ENCODE results near the gene OIT3. TPM values are rescaled to one million over a fixed set of nuclear protein-coding genes. Genes with fewer than 3 reads are reported as not detected.

The OIT3 gene
- total RNA-seq, 1 donor from 2014 or later = not detected

DNA sequence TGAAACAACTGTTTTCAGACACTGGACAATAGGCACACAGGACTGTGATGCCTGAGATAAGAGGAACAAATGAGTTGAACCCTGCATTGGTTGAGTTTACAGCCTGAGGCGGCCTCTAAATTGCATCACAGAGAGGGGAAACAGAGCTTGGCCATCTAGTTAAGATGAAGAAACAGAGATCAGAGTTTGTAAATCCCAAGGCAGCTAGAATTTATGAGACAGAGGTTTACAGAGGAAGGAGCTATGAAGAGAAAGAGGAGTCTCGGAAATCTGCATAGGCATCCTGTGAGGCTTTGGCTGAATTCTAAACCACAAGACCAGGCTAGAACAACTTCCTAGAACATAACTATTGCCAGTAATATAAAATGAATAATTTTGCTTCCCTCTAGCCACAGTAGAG, 41.0 kb upstream of the OIT3 start:
- Mint-ChIP-seq H3K9me3 (peaks cover 7% of the 10 kb centered on the region), H3K4me1 (no peaks in the 10 kb centered on the region), H3K27ac (no peak overlapping the region), H3K27me3 (no peaks in the 10 kb centered on the region), H3K36me3 (ENCODE audit: low read depth) (peaks cover 12% of the 10 kb centered on the region), H3K4me3 (no peak overlapping the region)
- intact Hi-C loops (cut with micrococcal nuclease) = no loop called here
- CTCF ChIA-PET = interaction anchor here (0.6 kb wide), 1 partner anchor 195 kb away, joined by 3 read pairs; no protein-coding TSS in a partner anchor
- POLR2A ChIA-PET = no interaction called here
- no peak for ATAC-seq (ENCODE audit: low read depth)
- no peak for DNase-seq
- TF ChIP-seq, protein P1, sequence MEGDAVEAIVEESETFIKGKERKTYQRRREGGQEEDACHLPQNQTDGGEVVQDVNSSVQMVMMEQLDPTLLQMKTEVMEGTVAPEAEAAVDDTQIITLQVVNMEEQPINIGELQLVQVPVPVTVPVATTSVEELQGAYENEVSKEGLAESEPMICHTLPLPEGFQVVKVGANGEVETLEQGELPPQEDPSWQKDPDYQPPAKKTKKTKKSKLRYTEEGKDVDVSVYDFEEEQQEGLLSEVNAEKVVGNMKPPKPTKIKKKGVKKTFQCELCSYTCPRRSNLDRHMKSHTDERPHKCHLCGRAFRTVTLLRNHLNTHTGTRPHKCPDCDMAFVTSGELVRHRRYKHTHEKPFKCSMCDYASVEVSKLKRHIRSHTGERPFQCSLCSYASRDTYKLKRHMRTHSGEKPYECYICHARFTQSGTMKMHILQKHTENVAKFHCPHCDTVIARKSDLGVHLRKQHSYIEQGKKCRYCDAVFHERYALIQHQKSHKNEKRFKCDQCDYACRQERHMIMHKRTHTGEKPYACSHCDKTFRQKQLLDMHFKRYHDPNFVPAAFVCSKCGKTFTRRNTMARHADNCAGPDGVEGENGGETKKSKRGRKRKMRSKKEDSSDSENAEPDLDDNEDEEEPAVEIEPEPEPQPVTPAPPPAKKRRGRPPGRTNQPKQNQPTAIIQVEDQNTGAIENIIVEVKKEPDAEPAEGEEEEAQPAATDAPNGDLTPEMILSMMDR (IDR thresholded peaks at IDR 0.05) = no peak

DNA sequence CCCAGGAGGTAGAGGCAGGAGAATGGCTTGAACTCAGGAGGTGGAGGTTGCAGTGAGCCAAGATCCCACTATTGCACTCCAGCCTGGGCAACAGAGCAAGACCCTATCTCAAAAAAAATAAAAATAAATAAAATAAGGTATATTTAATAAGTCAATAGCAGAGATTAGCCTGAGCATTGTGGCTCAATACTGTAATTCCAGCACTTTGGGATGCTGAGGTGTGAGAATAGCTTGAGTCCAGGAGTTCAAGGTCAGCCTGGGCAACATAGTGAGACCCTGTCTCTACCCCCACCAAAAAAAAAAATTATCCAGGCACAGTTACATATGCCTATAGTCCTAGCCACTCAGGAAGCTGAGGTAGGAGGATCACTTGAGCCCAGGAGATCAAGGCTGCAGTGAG, 38.4 kb upstream of the OIT3 start:
- no peaks in the 10 kb centered on the region for H3K4me1 Mint-ChIP-seq
- no peaks in the 10 kb centered on the region for H3K27me3 Mint-ChIP-seq
- POLR2A ChIA-PET = interaction anchor here (0.5 kb wide), 1 partner anchor 525 kb away, joined by 3 read pairs; no protein-coding TSS in a partner anchor
- H3K27ac Mint-ChIP-seq = no peak overlapping the region
- H3K9me3 Mint-ChIP-seq = peaks cover 5% of the 10 kb centered on the region
- peaks cover 16% of the 10 kb centered on the region for H3K36me3 Mint-ChIP-seq (ENCODE audit: low read depth)
- ATAC-seq (ENCODE audit: low read depth) = no peak
- no peak for DNase-seq
- no peak overlapping the region for H3K4me3 Mint-ChIP-seq
- intact Hi-C loops (cut with micrococcal nuclease) = no loop called here
- CTCF ChIA-PET = no interaction called here
- TF ChIP-seq, protein P1 (IDR thresholded peaks at IDR 0.05) = no peak

DNA sequence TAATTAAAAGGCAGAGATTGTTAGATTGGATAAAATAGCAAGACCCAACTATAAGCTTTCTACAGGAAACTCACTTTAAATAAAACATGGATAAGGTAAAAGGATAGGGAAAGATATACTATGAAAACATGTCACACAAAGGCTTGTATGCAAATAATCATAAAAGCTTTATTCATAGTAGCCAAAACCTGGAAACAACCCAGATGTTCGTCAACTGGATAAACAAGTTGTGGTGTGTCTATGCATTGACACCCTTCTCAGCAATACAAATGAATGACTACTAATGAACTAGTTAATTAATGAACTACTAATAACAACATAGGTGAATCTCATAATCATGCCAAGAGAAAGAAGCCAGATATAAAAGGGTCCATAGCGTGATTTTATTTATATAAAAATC, 37.7 kb upstream of the OIT3 start:
- Mint-ChIP-seq H3K27ac (no peak overlapping the region), H3K27me3 (no peaks in the 10 kb centered on the region), H3K4me1 (no peaks in the 10 kb centered on the region), H3K36me3 (ENCODE audit: low read depth) (peaks cover 20% of the 10 kb centered on the region), H3K9me3 (peaks cover 4% of the 10 kb centered on the region), H3K4me3 (no peak overlapping the region)
- intact Hi-C loops (cut with micrococcal nuclease) = no loop called here
- ATAC-seq (ENCODE audit: low read depth) (no peak), DNase-seq (no peak)
- ChIA-PET CTCF (no interaction called here), POLR2A (no interaction called here)
- TF ChIP-seq, protein P1 (IDR thresholded peaks at IDR 0.05) = no peak

DNA sequence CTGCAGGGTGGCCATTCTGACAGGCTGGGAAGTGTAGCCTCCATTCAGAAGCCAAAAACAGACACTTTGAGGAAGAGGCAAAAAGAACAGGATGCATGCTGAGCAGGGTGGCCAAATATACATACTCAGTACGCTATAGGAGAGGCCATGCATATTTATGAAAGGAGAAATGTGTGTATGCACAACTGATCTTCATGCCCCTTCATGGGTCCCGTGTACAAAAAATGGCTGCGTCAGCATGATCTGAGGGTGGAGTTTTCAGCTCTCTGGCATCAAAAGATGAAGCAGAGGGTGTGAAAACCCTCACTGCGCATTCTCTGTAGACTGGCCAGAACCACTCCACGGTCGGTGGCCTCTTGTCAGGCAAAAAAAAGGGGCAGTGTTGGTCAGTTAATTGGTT, 35.5 kb upstream of the OIT3 start:
- Mint-ChIP-seq H3K27me3 (no peaks in the 10 kb centered on the region), H3K9me3 (no peaks in the 10 kb centered on the region), H3K36me3 (ENCODE audit: low read depth) (peaks cover 25% of the 10 kb centered on the region), H3K4me1 (no peaks in the 10 kb centered on the region), H3K27ac (no peak overlapping the region), H3K4me3 (no peak overlapping the region)
- TF ChIP-seq, protein P1 (IDR thresholded peaks at IDR 0.05) = no peak
- ATAC-seq (ENCODE audit: low read depth) = no peak
- ChIA-PET POLR2A (no interaction called here), CTCF (no interaction called here)
- intact Hi-C loops (cut with micrococcal nuclease) = no loop called here
- DNase-seq = no peak

DNA sequence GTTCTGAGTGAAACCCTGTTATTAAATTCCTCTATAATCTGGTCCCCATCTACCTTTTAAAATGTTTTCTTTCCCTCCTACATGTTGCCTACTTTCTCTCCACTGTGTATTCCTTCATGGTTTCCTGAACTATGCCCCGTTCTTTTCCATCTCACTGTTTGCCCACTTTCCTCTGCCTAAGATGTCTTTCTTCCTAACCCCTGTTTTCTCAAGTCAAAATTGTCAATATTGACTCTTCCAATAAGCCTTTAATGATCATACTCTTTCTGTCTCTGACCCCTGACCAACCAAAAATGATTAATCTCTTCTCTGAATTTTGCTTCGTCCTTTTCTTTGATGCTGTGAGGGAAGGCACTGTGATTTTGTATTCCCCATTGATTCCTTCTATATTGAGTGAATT, 30.6 kb upstream of the OIT3 start:
- H3K4me1 Mint-ChIP-seq = no peaks in the 10 kb centered on the region
- intact Hi-C loops (cut with micrococcal nuclease) = no loop called here
- TF ChIP-seq, protein P1 (IDR thresholded peaks at IDR 0.05) = no peak

More for the DNA sequence above, 30.6 kb upstream of the OIT3 start:
- Mint-ChIP-seq H3K9me3 (no peaks in the 10 kb centered on the region), H3K36me3 (ENCODE audit: low read depth) (peaks cover 27% of the 10 kb centered on the region), H3K27ac (no peak overlapping the region), H3K4me3 (no peak overlapping the region), H3K27me3 (no peaks in the 10 kb centered on the region)
- DNase-seq (no peak), ATAC-seq (ENCODE audit: low read depth) (no peak)
- ChIA-PET POLR2A (no interaction called here), CTCF (no interaction called here)
